Measurements from ENCODE around the gene SPIRE2.
"Not testable (repeated sequence)": the region's sequence is repeated elsewhere in the genome, so short reads cannot be mapped to it uniquely, and the experiment has no call there.

Gene SPIRE2

DNA sequence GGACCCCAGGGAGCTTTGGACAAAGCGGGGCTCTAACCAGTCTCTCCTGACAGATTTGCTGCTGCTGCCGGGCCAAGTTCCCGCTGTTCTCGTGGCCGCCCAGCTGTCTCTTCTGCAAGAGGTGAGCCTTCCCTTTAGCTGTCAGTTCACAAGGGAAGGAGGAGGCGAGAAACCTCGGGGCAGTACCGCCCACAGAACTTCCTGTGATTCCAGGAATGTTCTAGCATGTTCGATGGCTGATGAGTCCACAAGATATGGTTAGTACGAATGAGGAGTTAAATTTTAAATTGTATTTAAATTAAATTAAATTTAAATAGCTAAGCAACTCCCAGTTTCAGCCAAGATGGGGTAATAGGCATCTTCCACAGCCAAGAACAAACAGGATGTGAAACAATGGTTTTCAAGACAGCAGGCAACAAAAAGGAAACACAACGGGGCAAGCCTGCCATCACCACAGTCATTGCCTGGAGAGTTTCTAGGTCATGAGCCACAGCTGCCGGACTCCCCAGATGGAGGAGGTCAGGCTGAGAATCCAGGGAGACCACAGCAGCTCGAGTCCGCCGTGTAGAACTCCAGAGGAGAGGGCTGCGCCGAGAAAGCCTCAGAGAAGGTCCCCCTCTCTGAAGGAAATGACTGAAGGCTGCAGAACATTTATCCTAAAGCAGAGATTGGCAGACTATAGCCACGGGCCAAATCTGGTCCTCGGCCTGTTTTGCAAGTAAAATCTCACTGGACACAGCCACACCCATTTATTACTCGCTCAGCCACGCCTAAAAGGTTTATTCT, 35.7 kb downstream of the SPIRE2 start:
- DNase-seq (ENCODE audit: low read depth in 2 of 3, low spot score in 2 of 3): no peak

DNA sequence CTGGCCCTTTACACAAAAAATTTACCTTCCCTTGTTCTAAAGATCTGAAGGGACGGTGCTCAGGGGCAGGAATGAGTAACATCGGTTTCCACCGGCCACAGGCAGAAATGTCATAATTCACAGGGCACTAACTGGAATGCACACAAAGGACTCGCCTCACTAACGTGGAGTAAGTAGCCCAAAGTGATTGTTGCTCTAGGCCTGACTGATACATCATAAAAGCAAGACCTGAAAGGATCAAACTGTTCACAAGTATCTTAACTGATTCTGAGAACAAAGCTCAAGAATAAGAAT, 36.2 kb downstream of the SPIRE2 start:
- DNase-seq (ENCODE audit: low read depth in 2 of 3, low spot score in 2 of 3): no peak

DNA sequence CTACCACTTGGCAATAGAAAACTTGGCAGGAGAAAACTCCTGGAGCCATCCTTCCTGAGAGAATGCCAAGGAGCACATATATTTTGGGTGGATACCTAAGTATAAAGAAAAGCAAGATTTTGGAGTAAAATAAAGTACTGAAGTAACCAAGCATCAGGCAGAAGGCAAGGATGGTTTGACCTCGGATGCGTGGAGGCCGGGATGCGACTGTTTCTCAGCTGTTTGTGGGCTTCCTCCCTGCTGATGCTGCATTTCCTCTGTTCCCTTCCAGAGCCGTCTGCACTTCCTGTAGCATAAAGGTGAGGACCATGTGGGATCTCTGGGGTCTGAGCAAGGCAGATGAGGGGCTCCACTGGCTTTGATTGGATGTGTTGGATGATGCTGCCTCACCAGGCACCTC, 39.6 kb downstream of the SPIRE2 start:
- DNase-seq (ENCODE audit: low read depth in 2 of 3, low spot score in 2 of 3): no peak

DNA sequence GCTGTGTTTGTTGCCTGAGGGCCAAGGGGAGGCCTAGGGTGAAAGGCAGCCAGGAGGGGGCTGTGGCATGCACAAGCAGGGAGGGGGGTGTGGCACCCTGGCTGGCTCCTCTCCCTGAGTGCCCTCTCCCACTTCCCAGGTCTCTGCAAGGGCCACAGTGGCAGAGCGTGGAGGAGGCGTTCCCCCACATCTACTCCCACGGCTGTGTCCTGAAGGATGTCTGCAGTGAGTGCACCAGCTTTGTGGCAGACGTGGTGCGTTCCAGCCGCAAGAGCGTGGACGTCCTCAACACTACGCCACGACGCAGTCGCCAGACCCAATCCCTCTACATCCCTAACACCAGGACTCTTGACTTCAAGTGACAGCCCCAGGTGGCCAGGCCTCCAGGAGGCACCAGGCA, 41.6 kb downstream of the SPIRE2 start:
- DNase-seq (ENCODE audit: low read depth in 2 of 3, low spot score in 2 of 3): no peak

DNA sequence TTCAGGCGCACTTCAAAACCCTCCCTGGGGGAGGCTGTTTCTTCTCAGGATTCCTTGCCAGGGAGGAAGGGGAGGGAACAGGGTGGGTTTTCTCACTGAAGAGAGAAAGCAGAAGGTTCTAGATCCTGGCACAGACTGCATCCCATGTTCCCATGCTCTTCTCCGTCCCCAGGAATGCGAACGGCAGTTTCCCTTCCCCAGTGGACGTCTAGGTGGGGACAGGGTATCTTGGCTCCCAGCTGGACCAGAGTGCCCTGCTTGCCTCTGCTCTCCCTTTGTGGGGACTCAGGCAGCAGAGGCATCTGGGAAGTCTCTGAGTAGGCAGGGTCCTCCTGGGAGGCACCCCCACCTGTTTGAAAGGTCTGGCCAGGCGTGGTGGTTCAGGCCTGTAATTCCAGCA, 42.2 kb downstream of the SPIRE2 start:
- DNase-seq (ENCODE audit: low read depth in 2 of 3, low spot score in 2 of 3): no peak

DNA sequence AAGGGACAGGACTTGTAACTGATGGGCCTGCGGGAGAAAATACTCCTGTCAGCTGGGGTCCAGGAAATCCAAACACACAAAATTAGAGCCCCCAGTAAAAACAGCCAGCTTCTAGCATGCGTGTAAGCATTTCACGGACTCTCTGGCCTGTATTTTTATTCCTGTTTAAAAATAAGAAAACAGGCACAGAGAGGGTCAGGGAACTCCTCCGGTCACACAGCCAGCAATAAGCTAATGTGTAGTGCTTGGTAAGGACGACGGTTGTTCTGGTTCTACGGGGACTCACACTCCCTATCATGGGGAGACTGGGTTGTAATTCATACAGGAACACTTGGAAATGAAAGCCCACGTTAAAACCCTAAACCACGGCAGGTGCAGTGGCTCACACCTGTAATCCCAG, 43.6 kb downstream of the SPIRE2 start:
- no peak for DNase-seq (ENCODE audit: low read depth in 2 of 3, low spot score in 2 of 3)

DNA sequence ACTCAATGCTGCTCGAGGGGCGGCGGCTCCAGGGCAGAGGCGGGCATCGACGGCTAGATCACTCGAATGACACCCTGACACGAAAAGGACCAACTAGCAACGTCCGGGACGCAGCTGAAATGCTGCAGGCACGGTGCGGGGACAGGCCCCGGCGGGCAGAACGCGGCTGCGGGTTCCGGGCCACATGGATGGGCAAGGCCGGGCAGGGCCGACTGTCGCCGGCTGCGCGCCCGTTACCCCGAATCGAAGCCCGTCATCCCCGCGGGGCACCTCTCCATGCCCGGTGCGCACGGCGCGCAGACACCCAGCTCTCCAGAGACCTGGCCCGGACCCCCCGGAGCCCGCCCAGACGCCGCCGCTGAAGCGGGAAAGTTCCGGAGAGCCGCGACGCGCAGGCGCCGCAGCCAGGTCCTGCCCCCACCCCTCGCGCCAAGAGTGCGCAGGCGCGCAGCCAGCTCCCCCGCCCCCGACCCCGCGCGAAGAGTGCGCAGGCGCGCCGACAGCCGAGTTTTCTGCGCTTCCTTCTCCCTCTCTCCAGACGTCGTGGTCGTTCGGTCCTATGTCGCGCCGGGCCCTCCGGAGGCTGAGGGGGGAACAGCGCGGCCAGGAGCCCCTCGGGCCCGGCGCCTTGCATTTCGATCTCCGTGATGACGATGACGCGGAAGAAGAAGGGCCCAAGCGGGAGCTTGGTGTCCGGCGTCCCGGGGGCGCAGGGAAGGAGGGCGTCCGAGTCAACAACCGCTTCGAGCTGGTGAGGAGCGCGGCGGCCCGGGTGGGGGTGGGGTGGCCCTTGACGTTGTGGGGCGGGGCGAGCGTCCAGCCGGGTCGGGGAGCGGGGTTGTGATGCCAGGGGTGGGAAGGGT, 45.1 kb downstream of the SPIRE2 start, which contains the start of gene TCF25:
TSS of gene TCF25 (plus strand) at position 484 of the 863 bp plus-strand sequence. CDS start at position 560, 76 bp downstream.
- peak; percentile 76 to 81 (median 78) for DNase-seq (ENCODE audit: low read depth in 2 of 3, low spot score in 2 of 3)

DNA sequence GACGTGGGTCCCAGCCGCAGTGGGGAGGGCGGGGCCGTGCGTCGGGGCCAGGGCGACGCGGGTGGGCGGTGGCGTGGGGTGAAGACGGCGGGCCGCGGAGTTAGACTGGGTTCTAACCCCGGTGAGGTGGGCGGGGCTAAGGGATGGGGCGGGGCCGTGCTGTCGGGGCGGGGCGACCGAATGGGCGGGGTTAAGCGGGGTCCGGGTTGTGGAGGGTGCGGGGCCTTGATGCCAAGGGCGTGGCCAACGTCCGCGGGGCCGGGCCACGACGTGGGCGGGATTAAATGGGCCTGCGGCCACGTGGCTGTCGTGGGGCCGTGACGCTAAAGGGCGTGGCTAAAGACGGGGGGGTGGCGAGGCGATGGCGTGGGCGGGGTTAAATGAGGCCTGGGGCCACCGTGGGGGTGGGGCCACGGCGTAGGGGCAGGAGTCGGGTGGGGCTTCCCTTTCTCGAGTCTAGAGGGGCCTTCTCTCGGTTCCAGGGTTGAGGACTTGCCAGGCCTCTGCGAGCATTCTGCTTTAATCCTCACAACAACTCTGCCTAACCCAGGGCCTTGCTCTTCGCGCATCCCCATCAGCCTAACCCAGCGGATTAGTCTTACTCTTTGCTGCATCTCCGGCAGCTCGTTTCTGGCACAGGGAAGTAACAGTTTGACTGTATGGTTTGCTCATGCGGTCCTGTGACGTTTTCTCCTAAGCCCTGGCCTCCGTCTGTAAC, 45.9 kb downstream of the SPIRE2 start:
- peak; percentile 94 to 97 (median 96) for DNase-seq (ENCODE audit: low read depth in 2 of 3, low spot score in 2 of 3)

DNA sequence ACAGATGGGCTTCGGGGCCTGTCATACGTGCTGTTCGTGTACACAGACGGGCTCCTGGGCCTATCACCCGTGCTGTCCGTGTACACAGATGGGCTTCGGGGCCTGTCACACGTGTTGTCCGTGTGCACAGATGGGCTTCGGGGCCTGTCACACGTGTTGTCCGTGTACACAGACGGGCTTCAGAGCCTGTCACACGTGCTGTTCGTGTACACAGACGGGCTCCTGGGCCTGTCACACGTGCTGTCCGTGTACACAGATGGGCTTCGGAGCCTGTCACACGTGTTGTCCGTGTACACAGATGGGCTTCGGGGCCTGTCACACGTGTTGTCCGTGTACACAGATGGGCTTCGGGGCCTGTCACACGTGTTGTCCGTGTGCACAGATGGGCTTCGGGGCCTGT, 50.8 kb downstream of the SPIRE2 start:
- not testable (repeated sequence) for DNase-seq (ENCODE audit: low read depth in 2 of 3, low spot score in 2 of 3)

DNA sequence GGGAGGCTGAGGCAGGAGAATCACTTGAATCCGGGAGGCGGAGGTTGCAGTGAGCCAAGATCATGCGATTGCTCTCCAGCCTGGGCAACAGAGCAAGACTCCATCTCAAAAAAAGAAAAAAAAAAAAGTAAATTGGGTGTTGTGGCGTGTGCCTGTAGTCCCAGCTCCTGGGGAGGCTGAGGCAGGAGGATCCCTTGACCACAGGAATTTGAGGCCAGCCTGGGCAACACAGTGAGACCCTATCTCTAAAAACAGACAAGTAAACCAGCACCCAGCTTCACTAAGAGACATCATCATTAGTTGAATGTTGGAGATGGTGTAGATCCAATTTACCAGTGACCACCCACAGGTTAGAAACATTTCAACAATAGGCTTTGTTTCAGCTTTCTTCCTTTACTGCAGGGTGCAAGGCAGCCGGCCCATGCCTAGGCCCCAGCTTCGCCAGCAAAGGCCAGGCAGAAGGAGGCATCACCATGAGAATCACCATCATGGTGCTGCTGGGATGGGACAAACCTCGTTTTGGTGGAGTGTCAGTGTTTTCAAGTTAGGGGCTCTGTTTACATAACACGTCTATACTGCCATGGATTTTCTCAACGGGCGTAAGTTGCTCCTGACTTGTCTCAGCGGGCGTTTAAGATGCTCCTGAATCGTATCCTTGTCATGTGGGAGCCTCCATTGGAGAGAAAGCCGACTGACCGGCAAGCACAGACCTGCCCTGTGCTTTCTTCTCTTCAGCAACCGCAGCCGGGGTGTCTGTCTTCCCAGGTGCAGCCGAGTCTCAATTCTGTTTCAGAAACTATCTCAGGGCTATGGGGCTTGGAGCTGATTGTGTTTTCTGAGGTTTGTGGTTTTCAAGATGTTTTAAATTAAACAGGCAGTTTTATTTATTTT, 52.4 kb downstream of the SPIRE2 start:
- no peak for DNase-seq (ENCODE audit: low read depth in 2 of 3, low spot score in 2 of 3)

DNA sequence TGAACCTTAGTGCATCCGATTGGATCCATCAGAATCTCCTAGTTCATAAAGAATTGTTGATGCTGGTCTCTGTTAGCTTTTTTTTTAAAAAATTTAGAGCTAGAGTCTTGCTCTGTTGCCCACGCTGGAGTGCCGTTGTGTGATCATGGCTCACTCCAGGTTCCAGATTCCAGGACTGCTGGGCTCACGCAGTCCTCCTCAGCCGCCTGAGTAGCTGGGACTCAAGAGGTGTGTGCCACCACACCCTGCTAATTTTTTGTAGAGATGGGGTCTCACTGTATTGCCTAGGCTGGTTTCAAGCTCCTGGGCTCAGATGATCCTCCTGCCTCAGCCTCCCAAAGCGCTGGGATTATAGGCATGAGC, 53.1 kb downstream of the SPIRE2 start:
- DNase-seq (ENCODE audit: low read depth in 2 of 3, low spot score in 2 of 3): no peak

DNA sequence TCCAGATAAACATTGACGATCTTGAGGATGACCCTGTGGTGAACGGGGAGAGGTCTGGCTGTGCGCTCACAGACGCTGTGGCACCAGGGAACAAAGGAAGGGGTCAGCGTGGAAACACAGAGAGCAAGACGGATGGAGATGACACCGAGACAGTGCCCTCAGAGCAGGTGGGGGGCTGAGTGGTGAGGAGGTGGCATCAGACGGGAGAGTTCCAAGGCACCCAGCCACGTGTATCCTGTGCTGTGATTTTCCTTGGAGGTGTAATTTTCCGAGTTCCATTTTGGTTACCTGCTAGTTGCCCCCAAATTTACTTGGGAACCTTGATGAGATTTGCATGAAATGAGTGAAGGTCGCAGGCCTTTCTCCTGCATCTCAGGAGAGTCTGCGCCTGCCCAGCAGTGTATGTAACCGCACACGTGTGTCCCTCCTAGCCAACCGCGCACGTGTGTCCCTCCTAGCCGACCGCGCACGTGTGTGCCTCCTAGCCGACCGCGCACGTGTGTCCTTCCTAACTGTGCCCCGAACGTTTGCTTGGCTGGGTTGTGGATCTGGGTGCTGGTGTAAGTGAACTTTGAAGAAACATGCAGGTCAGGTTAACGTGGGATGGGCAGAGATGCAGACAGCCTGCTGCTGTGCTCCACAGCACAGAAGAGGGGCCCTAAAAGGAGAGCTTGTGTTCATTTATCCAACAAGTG, 55.2 kb downstream of the SPIRE2 start:
- no peak for DNase-seq (ENCODE audit: low read depth in 2 of 3, low spot score in 2 of 3)

DNA sequence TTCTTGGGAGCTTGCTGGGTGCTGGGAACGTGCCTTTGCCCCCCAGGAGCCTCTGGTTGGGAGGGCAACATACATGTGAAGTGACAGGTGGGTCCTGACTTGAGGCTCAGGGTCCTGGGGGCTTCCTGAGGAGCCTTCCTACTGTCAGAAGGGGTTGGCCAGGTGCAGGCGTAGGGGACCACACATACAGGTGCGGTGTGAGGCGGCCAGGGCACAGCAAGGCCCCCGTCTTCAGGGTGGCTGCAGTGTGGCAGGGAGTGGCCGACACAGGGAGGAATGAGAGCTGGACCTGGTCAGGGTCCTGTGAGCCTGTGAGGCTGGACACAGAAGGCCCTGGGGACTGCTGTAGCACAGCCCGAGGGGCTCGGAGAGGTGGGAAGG, 55.8 kb downstream of the SPIRE2 start:
- no peak for DNase-seq (ENCODE audit: low read depth in 2 of 3, low spot score in 2 of 3)

DNA sequence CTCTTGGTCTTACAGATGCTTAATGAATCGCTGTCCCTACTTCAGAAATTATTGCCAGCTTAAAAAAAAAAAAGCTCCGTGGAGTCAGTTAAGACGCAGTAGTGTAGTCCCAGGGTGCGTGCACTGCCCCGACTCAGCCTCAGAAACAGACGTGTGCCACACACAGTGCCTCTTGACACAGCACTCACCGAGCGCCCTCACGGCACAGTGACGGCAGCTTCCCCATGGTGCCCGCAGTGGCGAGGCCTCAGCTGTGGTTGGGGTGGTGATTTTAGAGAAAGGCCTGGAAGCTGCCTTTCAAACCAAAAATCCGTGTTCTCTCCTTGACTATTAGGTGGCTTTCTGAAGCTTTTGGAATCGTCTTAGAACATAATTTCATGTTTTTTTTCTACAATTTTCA, 59.0 kb downstream of the SPIRE2 start:
- DNase-seq (ENCODE audit: low read depth in 2 of 3, low spot score in 2 of 3): no peak

DNA sequence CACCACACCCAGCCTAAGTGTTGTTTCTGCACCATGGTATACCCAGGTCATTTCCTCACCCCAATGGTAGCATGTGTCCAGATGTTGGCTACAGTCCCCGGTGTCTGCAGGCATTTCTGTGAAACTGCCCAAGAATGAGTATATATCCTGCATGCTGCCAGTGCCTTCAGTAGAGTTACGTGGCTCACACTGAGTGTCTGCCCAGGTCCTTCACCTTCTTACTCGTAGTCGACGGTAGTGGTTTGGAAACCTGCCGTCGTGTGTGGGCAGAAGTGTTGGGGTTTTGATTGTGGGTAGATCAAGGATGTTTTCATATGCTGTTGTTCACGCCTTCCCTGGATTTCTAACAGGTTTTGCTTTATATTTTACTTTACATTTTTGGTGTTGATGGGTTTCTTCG, 61.9 kb downstream of the SPIRE2 start:
- no peak for DNase-seq (ENCODE audit: low read depth in 2 of 3, low spot score in 2 of 3)

DNA sequence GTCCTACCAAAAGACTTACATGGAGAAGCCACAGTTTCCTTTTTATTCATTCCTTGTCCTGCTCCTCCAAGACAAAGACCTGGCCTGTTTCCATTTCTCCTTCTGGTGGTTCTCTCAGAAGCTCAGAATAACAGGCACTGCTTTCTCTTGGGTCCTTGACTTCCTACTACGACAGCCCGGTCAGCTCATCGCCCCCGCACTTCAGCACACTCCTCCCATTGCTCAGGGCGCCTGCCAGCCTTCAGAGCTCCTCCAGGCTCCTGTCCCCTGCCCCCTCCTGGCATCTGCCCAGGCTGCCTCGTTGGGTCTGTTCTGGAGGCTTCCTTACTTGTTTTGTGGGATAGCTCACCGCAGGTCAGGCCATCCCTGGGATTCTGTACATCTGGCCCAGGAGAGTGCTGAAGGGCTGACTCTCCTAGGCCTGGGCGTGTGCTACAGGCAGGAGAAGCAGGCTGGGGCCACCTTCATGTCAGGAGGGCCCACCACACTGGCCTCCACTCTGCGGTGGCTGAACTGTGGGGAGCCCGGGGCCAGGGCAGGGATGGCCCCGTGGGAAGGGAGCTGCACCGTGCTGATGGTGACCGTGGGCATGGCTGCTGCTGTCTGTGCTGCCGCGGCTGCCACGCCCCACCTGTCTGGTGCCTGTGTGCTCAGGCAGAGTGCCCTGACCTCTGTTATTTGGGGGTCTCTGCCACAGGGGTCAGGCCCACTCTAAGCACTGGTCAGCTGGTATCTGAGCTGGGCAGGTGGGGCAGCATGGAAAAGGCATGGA, 62.8 kb downstream of the SPIRE2 start:
- DNase-seq (ENCODE audit: low read depth in 2 of 3, low spot score in 2 of 3): no peak

DNA sequence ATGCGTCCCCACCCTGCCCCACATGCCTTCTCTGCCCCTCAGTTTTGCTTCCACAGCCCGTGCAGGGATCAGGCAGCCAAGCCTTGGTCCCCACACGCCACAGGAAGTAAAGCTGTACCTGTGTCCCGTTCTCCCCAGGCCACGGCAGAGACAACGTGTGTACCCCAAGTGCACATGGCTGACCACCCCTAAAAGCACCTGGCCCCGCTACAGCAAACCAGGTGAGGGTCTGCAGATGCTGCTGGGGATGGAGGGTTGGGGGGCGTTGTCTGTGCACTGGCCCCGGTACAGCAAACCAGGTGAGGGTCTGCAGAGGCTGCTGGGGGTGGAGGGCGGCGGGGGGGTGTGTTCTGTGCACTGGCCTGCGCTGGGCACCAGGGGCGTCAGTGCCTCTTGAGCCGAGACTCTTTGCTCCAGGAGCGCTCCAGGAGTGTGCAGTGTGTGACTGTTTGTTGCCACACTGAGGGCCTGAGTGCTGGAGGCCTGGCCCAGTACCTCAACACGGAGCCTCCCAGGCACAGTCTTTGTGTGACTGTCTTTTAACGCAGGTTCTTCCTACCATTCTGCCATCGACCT, 63.9 kb downstream of the SPIRE2 start:
- DNase-seq (ENCODE audit: low read depth in 2 of 3, low spot score in 2 of 3): no peak

DNA sequence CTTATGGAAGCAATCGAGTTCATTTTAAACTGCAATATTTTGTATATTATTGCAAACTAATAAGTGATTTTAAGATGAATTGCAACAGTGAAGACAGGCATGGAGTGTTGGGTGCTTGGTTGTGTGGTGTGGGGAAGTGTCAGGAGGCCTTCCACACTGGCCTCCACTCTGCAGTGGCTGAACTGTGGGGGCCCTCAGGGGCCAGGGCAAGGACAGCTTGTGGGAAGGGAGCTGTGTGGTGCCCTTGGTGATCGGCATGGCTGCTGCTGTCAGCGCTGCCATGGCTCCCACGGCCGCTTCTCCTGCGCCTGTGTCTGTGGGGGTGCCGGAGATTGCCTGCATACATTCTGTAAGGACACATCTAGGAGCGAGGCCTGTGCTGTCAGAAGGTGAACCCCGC, 64.4 kb downstream of the SPIRE2 start:
- no peak for DNase-seq (ENCODE audit: low read depth in 2 of 3, low spot score in 2 of 3)
